Measurements from ENCODE around the gene DNAH6. TPM values are rescaled to one million over a fixed set of nuclear protein-coding genes. Genes with fewer than 3 reads are reported as not detected.

The DNAH6 gene
- total and polyA plus RNA-seq, 2 of the 13 experiments (the other 11 are each of a cell fraction or from before 2014, with no cell fraction given) = 0.01 TPM; not detected in 1

- ATAC-seq = no peak
- Histone ChIP-seq H3K27me3 (ENCODE audit: control insufficient read depth in 1 of 2, insufficient read depth in 2 of 2, low read length in 2 of 2) (no peaks in the 10 kb centered on the region), H3K9ac (ENCODE audit: insufficient read depth, low read depth, low read length) (no peak overlapping the region), H3K4me3 (replicated peaks in 1 of 3; ENCODE audit: insufficient read depth in 1 of 3, low read depth in 2 of 3, low read length in 3 of 3) (no peak overlapping the region), H3K4me2 (ENCODE audit: low read depth, low read length) (no peak overlapping the region), H2AFZ (ENCODE audit: low read length) (no peak overlapping the region), H3K79me2 (ENCODE audit: insufficient read depth, low read length) (no peaks in the 10 kb centered on the region), H3K36me3 (replicated peaks in 1 of 2; ENCODE audit: control insufficient read depth in 1 of 2, insufficient read depth in 2 of 2, low read length in 2 of 2) (no peaks in the 10 kb centered on the region), H3K9me3 (ENCODE audit: low read length) (peaks cover 23% of the 10 kb centered on the region), H3K27ac (ENCODE audit: extremely low read length, insufficient read depth, low read length) (no peak overlapping the region), H4K20me1 (ENCODE audit: insufficient read depth, low read length) (no peaks in the 10 kb centered on the region), H3K4me1 (ENCODE audit: insufficient read depth, low read length) (no peaks in the 10 kb centered on the region)
- in situ Hi-C loops (cut with HindIII; ENCODE audit: extremely low pct_ligation_motif_present, low pct_unique_long_range_greater_than_20kb) (no loop called here), intact Hi-C loops (cut with micrococcal nuclease; ENCODE audit: unreplicated experiment) (no loop called here)
- no peak for FAIRE-seq
- no peak for TF ChIP-seq ZNF674 (CRISPR knock-in tag; IDR thresholded peaks at IDR 0.05; ENCODE audit: low read depth)
- no peak for TF ChIP-seq ZNF724P (CRISPR knock-in tag; IDR thresholded peaks at IDR 0.05; ENCODE audit: borderline replicate concordance)
- no peak for TF ChIP-seq MTA1 (CRISPR knock-in tag; IDR thresholded peaks at IDR 0.05; ENCODE audit: borderline replicate concordance)
- 16% methylated on average over 1 of the region's 1 CpG for WGBS (ENCODE audit: low lambda C conversion rate)
- CTCF ChIA-PET (ENCODE audit: low intra/inter-chr PET ratio, low total read pairs) = no interaction called here
- POLR2A ChIA-PET = no interaction called here
- BruUV-seq (replicated peaks) = no TSS peak
- no peak for DNase-seq (ENCODE audit: low spot score)
Observed at GRCh38 chr2:84776011-84776410, 259.7 kb downstream of the DNAH6 start.

DNA sequence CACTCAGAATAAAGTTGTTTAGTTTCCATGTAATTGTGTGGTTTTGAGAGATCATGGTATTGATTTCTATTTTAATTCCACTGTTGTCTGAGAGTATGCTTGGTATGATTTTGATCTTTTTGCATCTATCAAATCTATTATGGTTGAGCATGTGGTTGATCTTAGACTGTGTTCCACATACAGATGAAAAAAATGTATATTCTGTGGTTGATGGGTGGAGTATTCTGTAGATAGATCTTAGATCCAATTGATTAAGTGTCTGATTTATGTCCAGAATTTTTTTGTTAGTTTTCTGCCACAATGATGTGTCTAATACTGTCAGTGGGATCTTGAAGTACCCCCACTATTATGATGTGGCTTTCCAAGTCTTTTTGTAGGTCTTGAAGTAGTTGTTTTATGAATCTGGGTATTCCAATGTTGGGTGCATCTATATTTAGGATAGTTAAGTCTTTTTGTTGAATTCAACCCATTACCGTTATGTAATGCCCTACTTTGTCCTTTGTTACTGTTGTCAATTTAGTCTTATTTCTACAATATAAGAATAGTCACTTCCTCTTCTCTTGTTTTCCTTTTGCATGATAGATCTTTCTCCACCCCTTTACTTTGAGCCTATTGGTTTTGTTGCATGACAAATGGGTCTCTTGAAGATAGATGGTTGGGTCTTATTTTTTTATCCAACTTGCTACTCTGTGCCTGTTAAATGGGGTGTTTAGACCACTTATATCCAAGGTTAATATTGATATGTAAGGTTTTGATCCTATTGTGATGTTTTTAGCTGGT is 262.8 kb downstream of the DNAH6 start:
- in situ Hi-C loops (cut with HindIII; ENCODE audit: extremely low pct_ligation_motif_present, low pct_unique_long_range_greater_than_20kb) = no loop called here
- Histone ChIP-seq H3K36me3 (replicated peaks in 1 of 2; ENCODE audit: control insufficient read depth in 1 of 2, insufficient read depth in 2 of 2, low read length in 2 of 2) (no peaks in the 10 kb centered on the region), H4K20me1 (ENCODE audit: insufficient read depth, low read length) (no peaks in the 10 kb centered on the region), H2AFZ (ENCODE audit: low read length) (no peak overlapping the region), H3K4me1 (ENCODE audit: insufficient read depth, low read length) (no peaks in the 10 kb centered on the region), H3K4me2 (ENCODE audit: low read depth, low read length) (no peak overlapping the region), H3K4me3 (replicated peaks in 1 of 3; ENCODE audit: insufficient read depth in 1 of 3, low read depth in 2 of 3, low read length in 3 of 3) (no peak overlapping the region), H3K9me3 (ENCODE audit: low read length) (peaks cover 16% of the 10 kb centered on the region), H3K9ac (ENCODE audit: insufficient read depth, low read depth, low read length) (no peak overlapping the region), H3K27me3 (ENCODE audit: control insufficient read depth in 1 of 2, insufficient read depth in 2 of 2, low read length in 2 of 2) (no peaks in the 10 kb centered on the region; a peak in 1 of 5 replicates), H3K27ac (ENCODE audit: extremely low read length, insufficient read depth, low read length) (no peak overlapping the region), H3K79me2 (ENCODE audit: insufficient read depth, low read length) (no peaks in the 10 kb centered on the region)
- no peak for FAIRE-seq
- ATAC-seq = no peak
- intact Hi-C loops (cut with micrococcal nuclease; ENCODE audit: unreplicated experiment) = no loop called here
- CTCF ChIA-PET (ENCODE audit: low intra/inter-chr PET ratio, low total read pairs) = no interaction called here
- DNase-seq (ENCODE audit: low spot score) = no peak
- no TSS peak for BruUV-seq (replicated peaks)
- TF ChIP-seq RFXAP (CRISPR knock-in tag; IDR thresholded peaks at IDR 0.05; ENCODE audit: borderline replicate concordance) (no peak), ZFP82 (CRISPR knock-in tag; IDR thresholded peaks at IDR 0.05; ENCODE audit: borderline replicate concordance) (no peak), ZNF382 (CRISPR knock-in tag; IDR thresholded peaks at IDR 0.05; ENCODE audit: borderline replicate concordance) (no peak), ZNF615 (CRISPR knock-in tag; IDR thresholded peaks at IDR 0.05; ENCODE audit: borderline replicate concordance) (no peak), NKX3-1 (CRISPR knock-in tag; IDR thresholded peaks at IDR 0.05) (no peak)
- TF ChIP-seq, protein P1, sequence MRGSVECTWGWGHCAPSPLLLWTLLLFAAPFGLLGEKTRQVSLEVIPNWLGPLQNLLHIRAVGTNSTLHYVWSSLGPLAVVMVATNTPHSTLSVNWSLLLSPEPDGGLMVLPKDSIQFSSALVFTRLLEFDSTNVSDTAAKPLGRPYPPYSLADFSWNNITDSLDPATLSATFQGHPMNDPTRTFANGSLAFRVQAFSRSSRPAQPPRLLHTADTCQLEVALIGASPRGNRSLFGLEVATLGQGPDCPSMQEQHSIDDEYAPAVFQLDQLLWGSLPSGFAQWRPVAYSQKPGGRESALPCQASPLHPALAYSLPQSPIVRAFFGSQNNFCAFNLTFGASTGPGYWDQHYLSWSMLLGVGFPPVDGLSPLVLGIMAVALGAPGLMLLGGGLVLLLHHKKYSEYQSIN (CRISPR knock-in tag; IDR thresholded peaks at IDR 0.05; ENCODE audit: borderline replicate concordance) = no peak
- 13% methylated on average over 1 of the region's 1 CpG for WGBS (ENCODE audit: low lambda C conversion rate)
- POLR2A ChIA-PET = no interaction called here
